Measurements from ENCODE around the gene LACTB. TPM values are rescaled to one million over a fixed set of nuclear protein-coding genes. Genes with fewer than 3 reads are reported as not detected.
A peak's percentile ranks its signal among the peaks of the same experiment; 100 is the strongest.

LACTB gene
- total and polyA plus RNA-seq, 4 donors = 13.1 to 38.1 (median 29.9) TPM

DNA sequence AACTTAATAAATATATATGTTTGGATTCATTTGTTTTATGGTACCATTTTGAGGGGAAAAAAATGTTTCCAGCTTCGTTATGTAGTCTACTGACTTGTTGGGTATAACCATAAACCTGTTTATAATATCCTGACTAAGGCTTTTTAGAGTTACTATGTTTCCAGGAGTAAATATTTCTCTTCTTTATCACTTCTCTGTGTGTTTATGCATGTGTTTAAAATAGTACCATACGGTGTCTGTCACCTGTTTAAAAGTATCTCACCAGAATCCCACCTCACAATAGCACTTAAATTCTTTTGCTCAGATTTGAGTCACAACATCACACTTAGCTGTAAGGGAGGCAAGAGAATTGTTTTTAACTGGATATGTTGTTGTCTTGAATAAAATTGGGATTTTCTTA lies 15.1 kb downstream of the LACTB start:
- no peak overlapping the region for H3K4me3 ChIP-seq
- H3K9me3 ChIP-seq (ENCODE audit: control insufficient read depth in 4 of 4, insufficient read depth in 3 of 4, low read length in 3 of 4) = no peaks in the 10 kb centered on the region
- no peak for ATAC-seq (ENCODE audit: insufficient read depth, low FRiP score)
- no peaks in the 10 kb centered on the region for H3K27me3 ChIP-seq (ENCODE audit: control insufficient read depth in 3 of 3, insufficient read depth in 3 of 3, low read length in 2 of 3)
- H3K36me3 ChIP-seq (ENCODE audit: control insufficient read depth in 4 of 4, insufficient read depth in 4 of 4, low read length in 4 of 4) = peaks cover 0 to 6% (median 2%) of the 10 kb centered on the region in 4 donors
- no peak overlapping the region for H3K27ac ChIP-seq (ENCODE audit: low read depth in 1 of 2, low read length in 1 of 2)
- 94 to 99% methylated on average over 2 of the region's 2 CpGs for WGBS, 2 donors
- TF ChIP-seq, protein P1, sequence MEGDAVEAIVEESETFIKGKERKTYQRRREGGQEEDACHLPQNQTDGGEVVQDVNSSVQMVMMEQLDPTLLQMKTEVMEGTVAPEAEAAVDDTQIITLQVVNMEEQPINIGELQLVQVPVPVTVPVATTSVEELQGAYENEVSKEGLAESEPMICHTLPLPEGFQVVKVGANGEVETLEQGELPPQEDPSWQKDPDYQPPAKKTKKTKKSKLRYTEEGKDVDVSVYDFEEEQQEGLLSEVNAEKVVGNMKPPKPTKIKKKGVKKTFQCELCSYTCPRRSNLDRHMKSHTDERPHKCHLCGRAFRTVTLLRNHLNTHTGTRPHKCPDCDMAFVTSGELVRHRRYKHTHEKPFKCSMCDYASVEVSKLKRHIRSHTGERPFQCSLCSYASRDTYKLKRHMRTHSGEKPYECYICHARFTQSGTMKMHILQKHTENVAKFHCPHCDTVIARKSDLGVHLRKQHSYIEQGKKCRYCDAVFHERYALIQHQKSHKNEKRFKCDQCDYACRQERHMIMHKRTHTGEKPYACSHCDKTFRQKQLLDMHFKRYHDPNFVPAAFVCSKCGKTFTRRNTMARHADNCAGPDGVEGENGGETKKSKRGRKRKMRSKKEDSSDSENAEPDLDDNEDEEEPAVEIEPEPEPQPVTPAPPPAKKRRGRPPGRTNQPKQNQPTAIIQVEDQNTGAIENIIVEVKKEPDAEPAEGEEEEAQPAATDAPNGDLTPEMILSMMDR (IDR thresholded peaks at IDR 0.05; ENCODE audit: control extremely low read depth, extremely low read depth) = no peak
- DNase-seq = no peak
- no peak overlapping the region for H3K9ac ChIP-seq (ENCODE audit: insufficient read depth in 1 of 2, low read length in 2 of 2)
- H3K4me1 ChIP-seq (ENCODE audit: control insufficient read depth in 5 of 5, insufficient read depth in 5 of 5, low read length in 5 of 5) = peaks cover 0 to 4% (median 0%) of the 10 kb centered on the region in 5 donors

DNA sequence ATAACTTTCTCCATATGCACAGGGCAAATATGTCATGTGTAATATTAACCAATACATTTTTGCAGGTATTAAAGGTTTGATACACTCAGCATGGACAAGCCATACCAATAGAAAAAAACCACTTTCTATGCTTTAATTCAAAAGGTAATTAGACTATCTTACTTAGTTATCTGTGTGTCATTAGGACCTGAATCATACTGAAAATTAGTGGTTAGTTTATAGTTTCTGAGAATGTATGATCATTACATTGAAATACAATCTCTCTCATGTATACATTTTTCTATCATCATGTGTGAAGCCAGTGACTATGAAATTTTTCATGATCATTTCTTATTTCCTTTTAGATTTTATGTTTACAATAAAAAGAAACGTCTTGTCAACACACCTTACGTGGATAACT lies 19.3 kb downstream of the LACTB start:
- TF ChIP-seq, protein P1 (IDR thresholded peaks at IDR 0.05; ENCODE audit: control extremely low read depth, extremely low read depth) = no peak
- Histone ChIP-seq H3K4me3 (no peak overlapping the region), H3K9me3 (ENCODE audit: control insufficient read depth in 4 of 4, insufficient read depth in 3 of 4, low read length in 3 of 4) (peaks cover 0 to 2% (median 0%) of the 10 kb centered on the region in 4 donors), H3K27ac (ENCODE audit: low read depth in 1 of 2, low read length in 1 of 2) (no peak overlapping the region), H3K36me3 (ENCODE audit: control insufficient read depth in 4 of 4, insufficient read depth in 4 of 4, low read length in 4 of 4) (peaks cover 0 to 5% (median 3%) of the 10 kb centered on the region in 4 donors), H3K9ac (ENCODE audit: insufficient read depth in 1 of 2, low read length in 2 of 2) (no peak overlapping the region), H3K4me1 (ENCODE audit: control insufficient read depth in 5 of 5, insufficient read depth in 5 of 5, low read length in 5 of 5) (peaks cover 0 to 3% (median 0%) of the 10 kb centered on the region in 5 donors), H3K27me3 (ENCODE audit: control insufficient read depth in 3 of 3, insufficient read depth in 3 of 3, low read length in 2 of 3) (no peaks in the 10 kb centered on the region)
- DNase-seq = no peak
- 87 to 95% methylated on average over 2 of the region's 2 CpGs for WGBS, 2 donors
- no peak for ATAC-seq (ENCODE audit: insufficient read depth, low FRiP score)

DNA sequence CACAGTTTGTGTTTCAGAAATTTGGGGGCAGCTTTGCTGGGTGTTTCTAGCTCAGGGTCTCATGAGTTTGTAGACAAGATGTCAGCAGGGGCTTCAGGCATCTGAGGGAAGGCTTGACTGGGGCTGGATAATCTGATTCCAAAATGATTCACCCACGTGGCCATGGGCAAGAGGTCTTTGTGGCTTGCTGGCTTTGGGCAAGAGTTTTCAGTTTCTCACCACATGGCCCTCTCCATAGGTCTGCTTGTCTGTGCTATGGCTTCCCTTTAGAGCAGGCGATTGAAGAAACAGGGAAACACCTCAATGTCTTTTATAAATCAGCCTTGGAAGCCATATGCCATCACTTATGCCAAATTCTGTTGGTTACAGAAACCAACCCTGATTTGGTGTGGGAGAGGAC lies 23.8 kb downstream of the LACTB start:
- Histone ChIP-seq H3K4me3 (no peak overlapping the region), H3K9me3 (ENCODE audit: control insufficient read depth in 4 of 4, insufficient read depth in 3 of 4, low read length in 3 of 4) (peaks cover 0 to 2% (median 0%) of the 10 kb centered on the region in 4 donors), H3K4me1 (ENCODE audit: control insufficient read depth in 5 of 5, insufficient read depth in 5 of 5, low read length in 5 of 5) (peaks cover 0 to 2% (median 0%) of the 10 kb centered on the region in 5 donors), H3K9ac (ENCODE audit: insufficient read depth in 1 of 2, low read length in 2 of 2) (no peak overlapping the region), H3K27ac (ENCODE audit: low read depth in 1 of 2, low read length in 1 of 2) (no peak overlapping the region), H3K27me3 (ENCODE audit: control insufficient read depth in 3 of 3, insufficient read depth in 3 of 3, low read length in 2 of 3) (no peaks in the 10 kb centered on the region), H3K36me3 (ENCODE audit: control insufficient read depth in 4 of 4, insufficient read depth in 4 of 4, low read length in 4 of 4) (peaks cover 0 to 11% (median 9%) of the 10 kb centered on the region in 4 donors)
- TF ChIP-seq, protein P1 (IDR thresholded peaks at IDR 0.05; ENCODE audit: control extremely low read depth, extremely low read depth) = no peak
- ATAC-seq (ENCODE audit: insufficient read depth, low FRiP score) (no peak), DNase-seq (no peak)
- WGBS, 2 donors = 98 to 100% methylated on average over 2 of the region's 2 CpGs

GRCh38 chr15:63146684-63147083 lies 25.0 kb downstream of the LACTB start:
- H3K27me3 ChIP-seq (ENCODE audit: control insufficient read depth in 3 of 3, insufficient read depth in 3 of 3, low read length in 2 of 3) = no peaks in the 10 kb centered on the region
- no peak overlapping the region for H3K27ac ChIP-seq (ENCODE audit: low read depth in 1 of 2, low read length in 1 of 2)
- WGBS, 2 donors = 66 to 73% methylated on average over 3 of the region's 3 CpGs
- H3K9ac ChIP-seq (ENCODE audit: insufficient read depth in 1 of 2, low read length in 2 of 2) = no peak overlapping the region
- peaks cover 0 to 2% (median 0%) of the 10 kb centered on the region in 5 donors for H3K4me1 ChIP-seq (ENCODE audit: control insufficient read depth in 5 of 5, insufficient read depth in 5 of 5, low read length in 5 of 5)
- peaks cover 2 to 10% (median 8%) of the 10 kb centered on the region in 4 donors for H3K36me3 ChIP-seq (ENCODE audit: control insufficient read depth in 4 of 4, insufficient read depth in 4 of 4, low read length in 4 of 4)
- H3K9me3 ChIP-seq (ENCODE audit: control insufficient read depth in 4 of 4, insufficient read depth in 3 of 4, low read length in 3 of 4) = peaks cover 0 to 2% (median 0%) of the 10 kb centered on the region in 4 donors
- DNase-seq (peak in 2 of 3 donors; percentile 28 to 53), ATAC-seq (ENCODE audit: insufficient read depth, low FRiP score) (no peak)
- H3K4me3 ChIP-seq = no peak overlapping the region
- TF ChIP-seq, protein P1 (IDR thresholded peaks at IDR 0.05; ENCODE audit: control extremely low read depth, extremely low read depth) = no peak
